ENCODE results near the gene PSME3. TPM values are rescaled to one million over a fixed set of nuclear protein-coding genes. Genes with fewer than 3 reads are reported as not detected.

The PSME3 gene
- total and polyA plus RNA-seq, 9 of the 15 experiments (the other 6 are each of a cell fraction or from before 2014, with no cell fraction given), result 31.2 to 275 (median 141) TPM

DNA sequence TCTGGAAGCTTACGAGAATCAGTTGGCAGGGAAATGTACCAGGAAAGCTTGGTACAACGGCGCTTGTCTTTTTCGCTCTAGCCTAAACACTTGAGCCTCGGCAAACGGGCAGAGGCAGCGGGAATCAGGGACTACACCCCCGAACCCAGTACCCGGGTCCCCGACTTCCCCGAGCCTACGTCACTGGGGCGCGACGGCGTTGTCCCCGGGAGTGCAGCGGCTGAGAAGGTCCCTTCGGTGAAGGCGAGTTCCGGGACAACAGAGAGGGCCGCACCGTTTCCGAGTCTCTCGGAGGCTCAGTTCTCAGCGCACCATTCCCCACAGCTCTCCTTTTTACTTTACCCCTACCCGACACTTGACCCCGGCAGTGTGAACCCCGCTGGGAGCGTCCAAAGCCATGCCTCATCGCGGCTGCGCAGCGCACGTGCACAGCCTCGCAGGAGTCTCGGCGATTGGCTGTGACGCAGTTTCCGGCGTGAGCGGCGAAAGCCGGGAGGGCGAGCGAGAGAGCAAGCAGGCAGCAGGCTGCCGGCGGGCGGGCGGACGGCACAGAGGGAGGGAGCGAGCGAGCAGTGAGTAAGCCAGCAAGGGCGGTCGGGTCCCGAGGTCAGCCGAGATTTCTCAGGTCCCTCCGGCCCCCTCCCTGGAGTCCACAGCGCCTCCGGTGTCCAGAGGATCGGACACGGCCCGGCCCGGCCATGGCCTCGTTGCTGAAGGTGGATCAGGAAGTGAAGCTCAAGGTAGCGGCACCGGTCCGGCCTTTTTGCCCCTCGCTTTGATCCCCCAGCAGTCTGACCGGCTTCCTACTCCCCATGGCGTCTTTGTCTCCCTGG, at the start of gene PSME3 (continued):
- TF ChIP-seq, protein P1, sequence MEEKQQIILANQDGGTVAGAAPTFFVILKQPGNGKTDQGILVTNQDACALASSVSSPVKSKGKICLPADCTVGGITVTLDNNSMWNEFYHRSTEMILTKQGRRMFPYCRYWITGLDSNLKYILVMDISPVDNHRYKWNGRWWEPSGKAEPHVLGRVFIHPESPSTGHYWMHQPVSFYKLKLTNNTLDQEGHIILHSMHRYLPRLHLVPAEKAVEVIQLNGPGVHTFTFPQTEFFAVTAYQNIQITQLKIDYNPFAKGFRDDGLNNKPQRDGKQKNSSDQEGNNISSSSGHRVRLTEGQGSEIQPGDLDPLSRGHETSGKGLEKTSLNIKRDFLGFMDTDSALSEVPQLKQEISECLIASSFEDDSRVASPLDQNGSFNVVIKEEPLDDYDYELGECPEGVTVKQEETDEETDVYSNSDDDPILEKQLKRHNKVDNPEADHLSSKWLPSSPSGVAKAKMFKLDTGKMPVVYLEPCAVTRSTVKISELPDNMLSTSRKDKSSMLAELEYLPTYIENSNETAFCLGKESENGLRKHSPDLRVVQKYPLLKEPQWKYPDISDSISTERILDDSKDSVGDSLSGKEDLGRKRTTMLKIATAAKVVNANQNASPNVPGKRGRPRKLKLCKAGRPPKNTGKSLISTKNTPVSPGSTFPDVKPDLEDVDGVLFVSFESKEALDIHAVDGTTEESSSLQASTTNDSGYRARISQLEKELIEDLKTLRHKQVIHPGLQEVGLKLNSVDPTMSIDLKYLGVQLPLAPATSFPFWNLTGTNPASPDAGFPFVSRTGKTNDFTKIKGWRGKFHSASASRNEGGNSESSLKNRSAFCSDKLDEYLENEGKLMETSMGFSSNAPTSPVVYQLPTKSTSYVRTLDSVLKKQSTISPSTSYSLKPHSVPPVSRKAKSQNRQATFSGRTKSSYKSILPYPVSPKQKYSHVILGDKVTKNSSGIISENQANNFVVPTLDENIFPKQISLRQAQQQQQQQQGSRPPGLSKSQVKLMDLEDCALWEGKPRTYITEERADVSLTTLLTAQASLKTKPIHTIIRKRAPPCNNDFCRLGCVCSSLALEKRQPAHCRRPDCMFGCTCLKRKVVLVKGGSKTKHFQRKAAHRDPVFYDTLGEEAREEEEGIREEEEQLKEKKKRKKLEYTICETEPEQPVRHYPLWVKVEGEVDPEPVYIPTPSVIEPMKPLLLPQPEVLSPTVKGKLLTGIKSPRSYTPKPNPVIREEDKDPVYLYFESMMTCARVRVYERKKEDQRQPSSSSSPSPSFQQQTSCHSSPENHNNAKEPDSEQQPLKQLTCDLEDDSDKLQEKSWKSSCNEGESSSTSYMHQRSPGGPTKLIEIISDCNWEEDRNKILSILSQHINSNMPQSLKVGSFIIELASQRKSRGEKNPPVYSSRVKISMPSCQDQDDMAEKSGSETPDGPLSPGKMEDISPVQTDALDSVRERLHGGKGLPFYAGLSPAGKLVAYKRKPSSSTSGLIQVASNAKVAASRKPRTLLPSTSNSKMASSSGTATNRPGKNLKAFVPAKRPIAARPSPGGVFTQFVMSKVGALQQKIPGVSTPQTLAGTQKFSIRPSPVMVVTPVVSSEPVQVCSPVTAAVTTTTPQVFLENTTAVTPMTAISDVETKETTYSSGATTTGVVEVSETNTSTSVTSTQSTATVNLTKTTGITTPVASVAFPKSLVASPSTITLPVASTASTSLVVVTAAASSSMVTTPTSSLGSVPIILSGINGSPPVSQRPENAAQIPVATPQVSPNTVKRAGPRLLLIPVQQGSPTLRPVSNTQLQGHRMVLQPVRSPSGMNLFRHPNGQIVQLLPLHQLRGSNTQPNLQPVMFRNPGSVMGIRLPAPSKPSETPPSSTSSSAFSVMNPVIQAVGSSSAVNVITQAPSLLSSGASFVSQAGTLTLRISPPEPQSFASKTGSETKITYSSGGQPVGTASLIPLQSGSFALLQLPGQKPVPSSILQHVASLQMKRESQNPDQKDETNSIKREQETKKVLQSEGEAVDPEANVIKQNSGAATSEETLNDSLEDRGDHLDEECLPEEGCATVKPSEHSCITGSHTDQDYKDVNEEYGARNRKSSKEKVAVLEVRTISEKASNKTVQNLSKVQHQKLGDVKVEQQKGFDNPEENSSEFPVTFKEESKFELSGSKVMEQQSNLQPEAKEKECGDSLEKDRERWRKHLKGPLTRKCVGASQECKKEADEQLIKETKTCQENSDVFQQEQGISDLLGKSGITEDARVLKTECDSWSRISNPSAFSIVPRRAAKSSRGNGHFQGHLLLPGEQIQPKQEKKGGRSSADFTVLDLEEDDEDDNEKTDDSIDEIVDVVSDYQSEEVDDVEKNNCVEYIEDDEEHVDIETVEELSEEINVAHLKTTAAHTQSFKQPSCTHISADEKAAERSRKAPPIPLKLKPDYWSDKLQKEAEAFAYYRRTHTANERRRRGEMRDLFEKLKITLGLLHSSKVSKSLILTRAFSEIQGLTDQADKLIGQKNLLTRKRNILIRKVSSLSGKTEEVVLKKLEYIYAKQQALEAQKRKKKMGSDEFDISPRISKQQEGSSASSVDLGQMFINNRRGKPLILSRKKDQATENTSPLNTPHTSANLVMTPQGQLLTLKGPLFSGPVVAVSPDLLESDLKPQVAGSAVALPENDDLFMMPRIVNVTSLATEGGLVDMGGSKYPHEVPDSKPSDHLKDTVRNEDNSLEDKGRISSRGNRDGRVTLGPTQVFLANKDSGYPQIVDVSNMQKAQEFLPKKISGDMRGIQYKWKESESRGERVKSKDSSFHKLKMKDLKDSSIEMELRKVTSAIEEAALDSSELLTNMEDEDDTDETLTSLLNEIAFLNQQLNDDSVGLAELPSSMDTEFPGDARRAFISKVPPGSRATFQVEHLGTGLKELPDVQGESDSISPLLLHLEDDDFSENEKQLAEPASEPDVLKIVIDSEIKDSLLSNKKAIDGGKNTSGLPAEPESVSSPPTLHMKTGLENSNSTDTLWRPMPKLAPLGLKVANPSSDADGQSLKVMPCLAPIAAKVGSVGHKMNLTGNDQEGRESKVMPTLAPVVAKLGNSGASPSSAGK (IDR thresholded peaks at IDR 0.05), result peak; percentile 74
- no peak for TF ChIP-seq ZC3H11A (IDR thresholded peaks at IDR 0.05; ENCODE audit: low read depth, low read length)
- TF ChIP-seq TRIM24 (IDR thresholded peaks at IDR 0.05), result peak in 1 of 2 experiments; percentile 92; a peak in 3 of 4 replicates
- TF ChIP-seq FUS (optimal IDR thresholded peaks at IDR 0.05; ENCODE audit: low read depth, low read length), result no peak
- TF ChIP-seq RCOR1 (IDR thresholded peaks at IDR 0.05; ENCODE audit: borderline replicate concordance in 1 of 2, low read depth in 2 of 2, low read length in 2 of 2), result peak in 1 of 2 experiments; percentile 59; a peak in 3 of 4 replicates
- TF ChIP-seq ZNF76 (CRISPR knock-in tag; IDR thresholded peaks at IDR 0.05; ENCODE audit: borderline replicate concordance), result no peak
- no peak; the same call in 1 of the 2 replicates for TF ChIP-seq CBFA2T2 (conservative IDR thresholded peaks at IDR 0.05)
- TF ChIP-seq ZNF239 (CRISPR knock-in tag; IDR thresholded peaks at IDR 0.05), result no peak
- TF ChIP-seq ZNF354B (CRISPR knock-in tag; IDR thresholded peaks at IDR 0.05), result no peak
- TF ChIP-seq RFX1 (IDR thresholded peaks at IDR 0.05), result no peak
- TF ChIP-seq CBFB (CRISPR knock-in tag; IDR thresholded peaks at IDR 0.05), result 0 out of 2 replicates have a peak, but pooled peaks have one; percentile 76
- no peak for TF ChIP-seq ZNF24 (IDR thresholded peaks at IDR 0.05)
- no peak for TF ChIP-seq ZNF77 (CRISPR knock-in tag; IDR thresholded peaks at IDR 0.05)
- TF ChIP-seq, protein P2, sequence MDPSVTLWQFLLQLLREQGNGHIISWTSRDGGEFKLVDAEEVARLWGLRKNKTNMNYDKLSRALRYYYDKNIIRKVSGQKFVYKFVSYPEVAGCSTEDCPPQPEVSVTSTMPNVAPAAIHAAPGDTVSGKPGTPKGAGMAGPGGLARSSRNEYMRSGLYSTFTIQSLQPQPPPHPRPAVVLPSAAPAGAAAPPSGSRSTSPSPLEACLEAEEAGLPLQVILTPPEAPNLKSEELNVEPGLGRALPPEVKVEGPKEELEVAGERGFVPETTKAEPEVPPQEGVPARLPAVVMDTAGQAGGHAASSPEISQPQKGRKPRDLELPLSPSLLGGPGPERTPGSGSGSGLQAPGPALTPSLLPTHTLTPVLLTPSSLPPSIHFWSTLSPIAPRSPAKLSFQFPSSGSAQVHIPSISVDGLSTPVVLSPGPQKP (CRISPR knock-in tag; IDR thresholded peaks at IDR 0.05), result no peak
- TF ChIP-seq CEBPG (CRISPR knock-in tag; IDR thresholded peaks at IDR 0.05), result peak; percentile 44; the same call in 1 of the 2 replicates
- no peak for TF ChIP-seq CEBPG (tag; conservative IDR thresholded peaks at IDR 0.05 in 1 of 2, IDR thresholded peaks at IDR 0.05 in 1 of 2)

All from K562 (cell line).